K562 (cell line): ENCODE data around the gene KDM5A. TPM values are rescaled to one million over a fixed set of nuclear protein-coding genes. Genes with fewer than 3 reads are reported as not detected.

Source experiments
- ATAC-seq: fragments of 200-7000 bp; cut with Tn5 transposase; 3 replicates; pipeline ENCODE4 v1.9.1; 2020; ENCODE audit warnings: moderate library complexity
- BruUV-seq: library from RNA; stranded (reverse); fragments of 400-500 nt; replicated peaks from 2 replicates; lab custom pipeline; 2021; lab: Mats Ljungman, UMichigan
- CTCF ChIA-PET: fragments of 300-600 bp; formaldehyde crosslinking; extraction: SDS; loops from one replicate; lab custom pipeline; 2021; ENCODE audit warnings: low intra/inter-chr PET ratio; lab: Yijun Ruan, JAX
- POLR2A ChIA-PET: fragments of 300-600, 350-650 bp; sonication (Branson Sonifier 250); formaldehyde crosslinking; extraction: SDS; loops from one replicate; lab custom pipeline; 2021; ENCODE audit warnings: antibody characterized with exemption, inconsistent platforms; lab: Yijun Ruan, JAX
- DNase-seq, 4 experiments: peaks; one replicate each; pipeline versions ENCODE4 v3.0.0 to v3.0.0-alpha.2; 2011 to 2018; ENCODE audit warnings: low spot score in 3 of 4, mixed read lengths in 3 of 4; ENCODE audit errors: extremely low read depth in 1 of 4
- FAIRE-seq: peaks from 2 replicates; lab custom pipeline; 2011; peaks lifted over from hg19 to GRCh38; lab: Jason Lieb, UNC
- H2AFZ ChIP-seq: 2 replicates; pipeline ENCODE4 v1.6.0; 2011; ENCODE audit warnings: low read depth, low read length, control low read depth, inconsistent platforms
- H3K27ac ChIP-seq: fragments of 200-600 bp; 3 replicates; pipeline ENCODE4 v1.8.0; 2011; ENCODE audit warnings: low read depth, mild to moderate bottlenecking, control low read depth, inconsistent platforms, low read length, moderate library complexity, mixed read lengths; ENCODE audit errors: extremely low read depth
- H3K27me3 ChIP-seq, 2 experiments: fragments of 300-600 bp in 1 of 2; 2 replicates in 1 of 2; 3 replicates in 1 of 2; pipeline versions ENCODE4 v1.6.0 to v1.8.0; 2011; ENCODE audit warnings: inconsistent platforms in 2 of 2, low read length in 2 of 2, mild to moderate bottlenecking in 1 of 2, mixed read lengths in 1 of 2, moderate library complexity in 1 of 2; ENCODE audit not compliant: control insufficient read depth in 2 of 2, insufficient read depth in 2 of 2
- H3K36me3 ChIP-seq: fragments of 300-600 bp; 3 replicates; pipeline ENCODE4 v1.8.0; 2011; ENCODE audit warnings: mild to moderate bottlenecking, low read length, inconsistent platforms; ENCODE audit not compliant: control insufficient read depth, insufficient read depth
- H3K4me1 ChIP-seq, 2 experiments: fragments of 200-600 bp in 1 of 2; replicated peaks in 1 of 2; 2 replicates in 1 of 2; 3 replicates in 1 of 2; pipeline versions ENCODE4 v1.5.1 to v1.8.0; 2011; ENCODE audit warnings: inconsistent platforms in 2 of 2, low read length in 2 of 2, mild to moderate bottlenecking in 1 of 2, mixed read lengths in 1 of 2, moderate library complexity in 1 of 2; ENCODE audit not compliant: control insufficient read depth in 2 of 2, insufficient read depth in 2 of 2
- H3K4me2 ChIP-seq: 2 replicates; pipeline ENCODE4 v1.6.1; 2011; ENCODE audit warnings: low read length, control low read depth, inconsistent platforms, mixed read lengths; ENCODE audit not compliant: insufficient read depth
- H3K4me3 ChIP-seq: fragments of 200-600 bp; sonication (generic), shearing (Covaris generic); 2 replicates; pipeline ENCODE4 v1.5.1; 2016; ENCODE audit warnings: control low read depth, inconsistent platforms
- H3K79me2 ChIP-seq: fragments of 200-600 bp; 3 replicates; pipeline ENCODE4 v1.8.0; 2011; ENCODE audit warnings: low read length, inconsistent platforms; ENCODE audit not compliant: control insufficient read depth, insufficient read depth
- H3K9ac ChIP-seq, 2 experiments: 2 replicates each; pipeline versions ENCODE4 v1.6.0 to v1.6.1; 2011; ENCODE audit warnings: low read depth in 2 of 2, low read length in 2 of 2, control low read depth in 1 of 2, inconsistent platforms in 1 of 2, mild to moderate bottlenecking in 1 of 2, mixed read lengths in 1 of 2; ENCODE audit not compliant: insufficient read depth in 1 of 2
- H3K9me1 ChIP-seq: one replicate; pipeline ENCODE4 v1.6.0; 2011; ENCODE audit warnings: inconsistent platforms, mild to moderate bottlenecking, low read length, moderate library complexity; ENCODE audit not compliant: control insufficient read depth, insufficient read depth
- H3K9me3 ChIP-seq: replicated peaks from 2 replicates; pipeline ENCODE4 v1.5.1; 2011; ENCODE audit warnings: low read depth, low read length, inconsistent platforms; ENCODE audit not compliant: control insufficient read depth, insufficient read depth
- H4K20me1 ChIP-seq: replicated peaks from 2 replicates; pipeline ENCODE4 v1.6.1; 2011; ENCODE audit warnings: low read length, inconsistent platforms, mixed read lengths; ENCODE audit not compliant: control insufficient read depth, insufficient read depth
- ATF4 ChIP-seq: fragments of 450-650 bp; formaldehyde crosslinking; IDR thresholded peaks from 2 replicates; pipeline ENCODE4 v1.4.0; 2022; ENCODE audit warnings: mild to moderate bottlenecking, moderate library complexity
- ATF6 ChIP-seq: sonication (generic); formaldehyde crosslinking; IDR thresholded peaks from 2 replicates; pipeline ENCODE4 v1.4.0; 2020; ENCODE audit warnings: mild to moderate bottlenecking, missing genetic modification reagents
- CSDE1 ChIP-seq, 2 experiments: fragments of 450-650 bp; IDR thresholded peaks; 2 replicates each; pipeline ENCODE4 v1.6.1; 2016; ENCODE audit warnings: mild to moderate bottlenecking in 1 of 2
- CTBP1 ChIP-seq: fragments of 450-650 bp; IDR thresholded peaks from 2 replicates; pipeline ENCODE4 v1.6.1; 2016; ENCODE audit warnings: borderline replicate concordance
- DEAF1 ChIP-seq: fragments of 450-650 bp; formaldehyde crosslinking; IDR thresholded peaks from 2 replicates; pipeline ENCODE4 v1.4.0; 2020; ENCODE audit warnings: mild to moderate bottlenecking, moderate library complexity
- FOXJ2 ChIP-seq: fragments of 200-800 bp; sonication (Bioruptor generic); IDR thresholded peaks from 2 replicates; pipeline ENCODE4 v1.6.1; 2016; ENCODE audit warnings: missing genetic modification characterization, missing compliant biosample characterization
- MIER1 ChIP-seq: fragments of 450-650 bp; IDR thresholded peaks from 2 replicates; pipeline ENCODE4 v1.6.1; 2016; ENCODE audit warnings: antibody characterized with exemption, mild to moderate bottlenecking, low read depth
- MTA1 ChIP-seq: fragments of 450-650 bp; IDR thresholded peaks from 2 replicates; pipeline ENCODE4 v1.6.1; 2017; ENCODE audit warnings: borderline replicate concordance
- NBN ChIP-seq: fragments of 450-650 bp; IDR thresholded peaks from 2 replicates; pipeline ENCODE4 v1.6.1; 2016; ENCODE audit warnings: low read depth, mild to moderate bottlenecking
- NRF1 ChIP-seq, 2 experiments: fragments of 450-650 bp; IDR thresholded peaks in 1 of 2; conservative IDR thresholded peaks in 1 of 2; 2 replicates each; pipeline ENCODE4 v1.6.1; 2014; ENCODE audit warnings: mild to moderate bottlenecking in 2 of 2
- PPARD ChIP-seq: fragments of 250-450 bp; sonication (Bioruptor Pico); IDR thresholded peaks from 2 replicates; pipeline ENCODE4 v1.8.0; 2022; ENCODE audit warnings: inconsistent platforms, mild to moderate bottlenecking, moderate library complexity
- SLC30A9 ChIP-seq: fragments of 250-450 bp; sonication (Bioruptor Pico); IDR thresholded peaks from 2 replicates; pipeline ENCODE4 v1.8.0; 2022; ENCODE audit warnings: mild to moderate bottlenecking, moderate library complexity
- ZNF316 ChIP-seq: fragments of 450-650 bp; IDR thresholded peaks from 2 replicates; pipeline ENCODE4 v1.6.1; 2016
- WGBS: fragments of 100-300 bp; shearing (Covaris generic); methylation state at CpG from one replicate; pipeline ENCODE4 v1.1.6; 2016; ENCODE audit warnings: low coverage, mixed read lengths; ENCODE audit not compliant: insufficient coverage; ENCODE audit errors: missing lambda C conversion rate; 5-methylcytosine and 5-hydroxymethylcytosine counted together
- in situ Hi-C: fragments of 300-500 bp; cut with MboI; formaldehyde crosslinking; loops from 4 replicates; pipeline ENCODE4 v1.15.0; 2018; ENCODE audit warnings: inconsistent platforms, mixed read lengths
- intact Hi-C: fragments of 100-400 bp; cut with micrococcal nuclease; formaldehyde crosslinking; loops from 2 replicates; pipeline ENCODE4 v1.14.2; 2022
- polyA plus RNA-seq, 8 experiments: library from polyadenylated mRNA; depleted of rRNA in 4 of 8; stranded (reverse) in 5 of 8; unstranded in 3 of 8; fragments of >200 nt; fragmentation: Nextera tagmentation in 2 of 8; fragmentation: Illumina TruSeq in 1 of 8; extraction: Ambion mirVana in 2 of 8; extraction: Trizol in 1 of 8; gene quantifications; 2 replicates each; pipeline versions ENCODE4 v1.2.1 to v1.2.3, GENCODE V29; 2011 to 2014; ENCODE audit warnings: inconsistent platforms in 1 of 8, missing spikeins in 1 of 8
- total RNA-seq, 7 experiments: library from RNA; depleted of rRNA in 6 of 7; stranded (reverse); fragments of >200 nt in 6 of 7; fragmentation: Illumina TruSeq in 2 of 7; extraction: Trizol in 2 of 7; gene quantifications; 2 replicates each; pipeline versions ENCODE4 v1.2.1 to v1.2.3, GENCODE V29; 2011 to 2021; ENCODE audit warnings: low replicate concordance in 1 of 7

The KDM5A gene
- total and polyA plus RNA-seq, 9 of the 15 experiments (the other 6 are each of a cell fraction or from before 2014, with no cell fraction given), result 5.5 to 35.1 (median 13.1) TPM

GRCh38 chr12:334125-334524, 55.0 kb downstream of the KDM5A start:
- H3K27me3 ChIP-seq, result no peaks in the 10 kb centered on the region
- no peak for FAIRE-seq
- intact Hi-C loops, result no loop called here
- no peak overlapping the region for H3K4me2 ChIP-seq
- in situ Hi-C loops, result no loop called here
- CTCF ChIA-PET, result no interaction called here
- H3K9me3 ChIP-seq, result no peaks in the 10 kb centered on the region
- no peaks in the 10 kb centered on the region for H3K9me1 ChIP-seq
- H3K79me2 ChIP-seq, result no peaks in the 10 kb centered on the region
- H3K9ac ChIP-seq, result no peak overlapping the region
- no peak overlapping the region for H2AFZ ChIP-seq
- DNase-seq, result no peak
- BruUV-seq, result no TSS peak
- WGBS, result 71% methylated on average over 1 of the region's 1 CpG
- no peaks in the 10 kb centered on the region for H4K20me1 ChIP-seq
- TF ChIP-seq FOXJ2 (no peak), MTA1 (no peak), DEAF1 (no peak), SLC30A9 (no peak), MIER1 (no peak), ATF4 (CRISPR knock-in tag) (no peak), ZNF316 (no peak), NBN (no peak), CSDE1 (IDR thresholded peaks at IDR 0.05) (no peak), NRF1 (conservative IDR thresholded peaks at IDR 0.05 in 1 of 2, IDR thresholded peaks at IDR 0.05 in 1 of 2) (no peak), PPARD (CRISPR knock-in tag) (no peak), ATF6 (CRISPR knock-in tag) (no peak), CTBP1 (no peak)
- H3K27ac ChIP-seq, result no peak overlapping the region
- POLR2A ChIA-PET, result no interaction called here
- ATAC-seq, result no peak
- H3K36me3 ChIP-seq, result peaks cover 40% of the 10 kb centered on the region
- H3K4me1 ChIP-seq, result no peaks in the 10 kb centered on the region
- H3K4me3 ChIP-seq, result no peak overlapping the region
